T-cell (primary cell): ENCODE results near the gene ST6GAL1. TPM values are rescaled to one million over a fixed set of nuclear protein-coding genes. Genes with fewer than 3 reads are reported as not detected.
"Not testable (repeated sequence)": the region's sequence is repeated elsewhere in the genome, so short reads cannot be mapped to it uniquely, and the experiment has no call there.

Experiments
- ATAC-seq, 4 experiments: fragments of 200-7000 bp in 3 of 4; fragments of 150-1000 bp in 1 of 4; cut with Tn5 transposase; replicated peaks in 1 of 4; 1 replicate in 3 of 4; 2 replicates in 1 of 4; pipeline ENCODE4 v1.10.0; 2021; ENCODE audit warnings: moderate library complexity in 3 of 4, mild to moderate bottlenecking in 2 of 4, moderate number of reproducible peaks in 1 of 4
- CTCF ChIA-PET, 2 donors: fragments of 300-600 bp; sonication (Branson Sonifier 250); formaldehyde crosslinking; loops; one replicate each; lab custom pipeline; 2022; ENCODE audit warnings: antibody characterized with exemption in 2 of 2; lab: Charles Lee
- POLR2A ChIA-PET, 2 donors: fragments of 300-600 bp; sonication (Branson Sonifier 250); formaldehyde crosslinking; loops; one replicate each; lab custom pipeline; 2022; ENCODE audit warnings: antibody characterized with exemption in 2 of 2; lab: Charles Lee
- DNase-seq, 35 experiments: peaks; one replicate each; pipeline versions ENCODE4 v3.0.0 to v3.0.0-alpha.2; 2013 to 2023
- H3K27ac ChIP-seq: one replicate; pipeline ENCODE4 v1.5.1; 2013; ENCODE audit warnings: low read length
- H3K27me3 ChIP-seq, 2 experiments: replicated peaks in 1 of 2; 1 replicate in 1 of 2; 2 replicates in 1 of 2; pipeline versions ENCODE4 v1.6.1 to v1.7.0; 2013; ENCODE audit warnings: low read length in 1 of 2, mixed read lengths in 1 of 2; ENCODE audit not compliant: control insufficient read depth in 2 of 2, insufficient read depth in 2 of 2; ENCODE audit errors: extremely low read depth in 1 of 2
- H3K36me3 ChIP-seq, 2 donors: 1 replicate in 1 of 2; 2 replicates in 1 of 2; pipeline versions ENCODE4 v1.6.1 to v1.7.0; 2013; ENCODE audit warnings: low read length in 1 of 2; ENCODE audit not compliant: control insufficient read depth in 2 of 2, insufficient read depth in 1 of 2; ENCODE audit errors: extremely low read depth in 1 of 2
- H3K4me1 ChIP-seq, 2 experiments: 1 replicate in 1 of 2; 2 replicates in 1 of 2; pipeline versions ENCODE4 v1.6.1 to v1.7.0; 2013; ENCODE audit warnings: low read length in 2 of 2, mixed read lengths in 1 of 2; ENCODE audit not compliant: insufficient read depth in 2 of 2, control insufficient read depth in 1 of 2; ENCODE audit errors: extremely low read depth in 1 of 2
- H3K4me3 ChIP-seq, 2 donors: 1 replicate in 1 of 2; 2 replicates in 1 of 2; pipeline versions ENCODE4 v1.5.1 to v1.7.0; 2013; ENCODE audit warnings: mild to moderate bottlenecking in 2 of 2, low read length in 1 of 2, moderate library complexity in 1 of 2; ENCODE audit not compliant: control insufficient read depth in 1 of 2; ENCODE audit errors: extremely low read depth in 1 of 2
- H3K9me3 ChIP-seq: 2 replicates; pipeline ENCODE4 v1.7.0; 2013
- H3K27ac Mint-ChIP-seq, 2 donors: one replicate each; pipeline ENCODE4 v1.8.0; 2020 to 2021; ENCODE audit warnings: mild to moderate bottlenecking in 2 of 2, mixed read lengths in 2 of 2
- H3K27me3 Mint-ChIP-seq, 2 donors: one replicate each; pipeline ENCODE4 v1.8.0; 2021 to 2022; ENCODE audit warnings: mixed read lengths in 2 of 2
- H3K36me3 Mint-ChIP-seq: one replicate; pipeline ENCODE4 v1.8.0; 2021; ENCODE audit warnings: mixed read lengths
- H3K4me1 Mint-ChIP-seq, 3 donors: one replicate each; pipeline ENCODE4 v1.8.0; 2020 to 2022; ENCODE audit warnings: mixed read lengths in 3 of 3, mild to moderate bottlenecking in 1 of 3
- H3K4me3 Mint-ChIP-seq, 3 donors: one replicate each; pipeline ENCODE4 v1.8.0; 2020 to 2022; ENCODE audit warnings: mild to moderate bottlenecking in 3 of 3, mixed read lengths in 3 of 3, moderate library complexity in 3 of 3
- H3K9me3 Mint-ChIP-seq, 3 donors: one replicate each; pipeline ENCODE4 v1.8.0; 2020 to 2022; ENCODE audit warnings: mixed read lengths in 3 of 3
- whole genome bisulfite sequencing: methylation state at CpG from one replicate; pipeline ENCODE4 v1.1.5; 2013; ENCODE audit warnings: missing lambda C conversion rate; ENCODE audit not compliant: insufficient coverage; 5-methylcytosine and 5-hydroxymethylcytosine counted together
- total RNA-seq, 35 experiments: library from RNA in 6 of 35; stranded (reverse) in 6 of 35; fragments of 120-200 nt in 1 of 35; gene quantifications; one replicate each; pipeline versions ENCODE4 v1.2.1 to v1.2.4 and lab custom pipeline; 2013 to 2026

The ST6GAL1 gene
- total RNA-seq, 5 donors from 2014 or later (not counting 1 experiment from before 2014, with no cell fraction given), result 148 to 237 (median 212) TPM

DNA sequence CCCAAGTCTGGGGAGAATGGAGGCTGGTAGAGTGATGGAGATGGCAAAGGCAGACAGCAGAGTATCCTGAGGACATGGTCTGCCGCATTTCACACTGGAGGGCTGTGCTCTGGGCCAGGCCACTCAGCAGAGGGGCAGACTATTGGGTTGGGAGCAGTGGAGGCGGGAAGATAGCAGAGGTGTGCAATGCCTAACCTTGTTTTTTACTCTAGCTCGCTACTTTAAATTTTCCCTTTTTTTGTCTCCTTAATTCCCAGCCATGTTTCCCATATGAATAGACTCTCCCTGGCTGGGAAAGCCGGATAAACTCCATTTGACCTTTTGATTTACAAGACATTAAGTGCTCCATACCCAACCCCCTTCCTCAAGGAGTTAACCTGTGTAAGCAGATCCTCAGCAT is 33.5 kb upstream of the ST6GAL1 start:
- H3K9me3 Mint-ChIP-seq, result no peaks in the 10 kb centered on the region
- no peak overlapping the region for H3K4me3 Mint-ChIP-seq
- H3K4me1 Mint-ChIP-seq, result peaks cover 22 to 24% (median 23%) of the 10 kb centered on the region in 3 donors
- H3K27ac Mint-ChIP-seq, result no peak overlapping the region
- Histone ChIP-seq H3K9me3 (no peaks in the 10 kb centered on the region), H3K4me1 (peaks cover 3 to 10% of the 10 kb centered on the region in 2 experiments), H3K27ac (no peak overlapping the region), H3K36me3 (no peaks in the 10 kb centered on the region), H3K27me3 (no peaks in the 10 kb centered on the region), H3K4me3 (no peak overlapping the region)
- WGBS, result 82% methylated on average over 3 of the region's 4 CpGs
- ChIA-PET POLR2A (no interaction called here), CTCF (no interaction called here)
- DNase-seq (no peak), ATAC-seq (no peak)
- no peaks in the 10 kb centered on the region for H3K36me3 Mint-ChIP-seq
- H3K27me3 Mint-ChIP-seq, result no peaks in the 10 kb centered on the region

DNA sequence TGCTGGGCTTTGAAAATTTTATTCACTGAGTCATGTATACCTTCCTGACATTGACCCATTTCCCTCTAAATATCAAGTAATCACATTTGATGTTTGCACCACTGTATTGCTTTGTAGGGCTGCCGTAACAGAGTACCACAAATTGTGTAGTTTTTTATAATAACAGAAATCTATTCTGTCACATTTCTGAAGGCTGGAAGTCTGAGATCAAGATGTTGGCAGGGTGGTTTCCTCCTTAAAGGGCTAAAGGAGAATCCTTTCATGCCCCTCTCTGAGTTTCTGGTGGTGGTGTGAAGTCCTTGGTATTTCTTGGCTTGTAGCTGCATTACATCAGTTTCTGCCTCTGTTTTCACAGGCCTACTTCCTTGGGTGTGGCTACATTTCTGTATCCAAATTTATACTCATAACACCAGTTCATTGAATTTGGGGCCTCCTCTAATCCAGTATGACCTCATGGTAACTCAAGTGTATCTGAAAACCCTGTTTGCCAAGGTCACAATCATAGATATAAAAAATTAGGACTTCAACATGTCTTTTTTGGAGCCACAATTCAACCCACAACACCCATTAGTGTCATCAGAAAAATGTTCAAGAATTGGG is 29.1 kb upstream of the ST6GAL1 start:
- ATAC-seq (peak; percentile 72 to 92 (median 85)), DNase-seq (peak in 2 of 35 experiments; percentile 5 to 18)
- Mint-ChIP-seq H3K27me3 (no peaks in the 10 kb centered on the region), H3K4me1 (peaks cover 23 to 39% (median 25%) of the 10 kb centered on the region in 3 donors), H3K9me3 (peaks cover 11 to 31% (median 13%) of the 10 kb centered on the region in 3 donors), H3K4me3 (no peak overlapping the region), H3K36me3 (peaks cover 31% of the 10 kb centered on the region), H3K27ac (peak overlapping the region; percentile 77 to 92)
- H3K27ac ChIP-seq, result no peak overlapping the region
- ChIA-PET CTCF (interaction anchor here (0.6 to 1.0 kb wide), 2 partner anchors 52 kb away, joined by 3 to 5 read pairs; no protein-coding TSS in a partner anchor), POLR2A (no interaction called here)
- peaks cover 3 to 10% of the 10 kb centered on the region in 2 experiments for H3K4me1 ChIP-seq
- WGBS, result no CpG with 5 or more reads among the region's 1 CpG
- H3K27me3 ChIP-seq, result no peaks in the 10 kb centered on the region
- no peak overlapping the region for H3K4me3 ChIP-seq
- no peaks in the 10 kb centered on the region for H3K9me3 ChIP-seq
- H3K36me3 ChIP-seq, result no peaks in the 10 kb centered on the region

DNA sequence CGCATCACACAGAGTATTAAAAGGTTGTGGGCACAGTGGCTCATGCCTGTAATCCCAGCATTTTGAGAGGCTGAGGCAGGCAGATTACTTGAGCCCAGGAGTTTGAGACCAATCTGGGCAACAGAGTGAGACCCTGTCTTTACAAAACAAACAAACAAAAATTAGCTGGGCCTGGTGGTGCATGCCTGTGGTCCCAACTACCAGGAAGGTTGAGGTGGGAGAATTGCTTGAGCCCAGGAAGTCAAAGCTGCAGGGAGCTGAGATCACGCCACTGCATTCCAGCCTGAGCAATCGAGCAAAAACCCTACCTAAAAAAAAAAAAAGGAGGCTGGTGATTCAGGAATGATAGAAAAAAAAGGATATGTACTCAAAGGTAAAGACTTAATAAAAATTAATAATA is 28.2 kb upstream of the ST6GAL1 start:
- Mint-ChIP-seq H3K27me3 (no peaks in the 10 kb centered on the region), H3K27ac (peak overlapping the region; percentile 39 to 61), H3K4me3 (no peak overlapping the region), H3K9me3 (peaks cover 20 to 38% (median 21%) of the 10 kb centered on the region in 3 donors), H3K36me3 (peaks cover 39% of the 10 kb centered on the region), H3K4me1 (peaks cover 31 to 46% (median 31%) of the 10 kb centered on the region in 3 donors)
- Histone ChIP-seq H3K36me3 (no peaks in the 10 kb centered on the region), H3K27me3 (no peaks in the 10 kb centered on the region), H3K9me3 (no peaks in the 10 kb centered on the region), H3K27ac (no peak overlapping the region), H3K4me3 (no peak overlapping the region), H3K4me1 (peaks cover 3 to 10% of the 10 kb centered on the region in 2 experiments)
- CTCF ChIA-PET, result no interaction called here
- DNase-seq (no peak), ATAC-seq (no peak)
- no CpG with 5 or more reads among the region's 3 CpGs for WGBS
- POLR2A ChIA-PET, result interaction anchor here in 1 of 2 donors (0.7 kb wide), 1 partner anchor 39 kb away, joined by 3 read pairs; no protein-coding TSS in a partner anchor

DNA sequence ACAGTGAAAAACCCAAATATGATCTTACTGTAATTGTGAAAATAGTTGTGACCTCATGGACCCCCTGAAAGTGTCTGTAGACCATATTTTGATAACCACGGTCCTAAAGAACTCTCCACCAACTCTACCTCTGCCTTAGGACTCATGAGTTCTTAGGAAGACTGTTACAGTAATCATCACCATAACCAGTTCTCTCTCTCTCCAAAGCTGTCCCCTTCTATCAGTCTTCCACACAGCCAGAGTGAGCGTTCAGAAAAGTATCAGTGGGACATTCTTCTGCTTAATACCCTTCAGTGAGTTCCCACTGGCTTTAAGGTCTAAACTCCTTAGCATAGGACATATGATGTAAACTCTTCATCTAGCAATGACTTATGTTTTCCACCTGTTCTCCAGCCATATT is 27.6 kb upstream of the ST6GAL1 start:
- no peak overlapping the region for H3K27ac ChIP-seq
- H3K4me3 ChIP-seq, result no peak overlapping the region
- H3K36me3 ChIP-seq, result no peaks in the 10 kb centered on the region
- Mint-ChIP-seq H3K9me3 (peaks cover 23 to 40% (median 26%) of the 10 kb centered on the region in 3 donors), H3K36me3 (peaks cover 45% of the 10 kb centered on the region), H3K27ac (peak overlapping the region; percentile 33 to 59), H3K27me3 (no peaks in the 10 kb centered on the region), H3K4me1 (peaks cover 31 to 52% (median 34%) of the 10 kb centered on the region in 3 donors), H3K4me3 (no peak overlapping the region)
- H3K27me3 ChIP-seq, result no peaks in the 10 kb centered on the region
- CTCF ChIA-PET, result interaction anchor here in 1 of 2 donors (0.5 kb wide), 1 partner anchor 237 kb away, joined by 3 read pairs; the partner anchor contains the start of gene RPL39L
- 100% methylated on average over 2 of the region's 2 CpGs for WGBS
- ATAC-seq, result no peak
- peaks cover 3 to 10% of the 10 kb centered on the region in 2 experiments for H3K4me1 ChIP-seq
- H3K9me3 ChIP-seq, result no peaks in the 10 kb centered on the region
- POLR2A ChIA-PET, result no interaction called here
- no peak for DNase-seq

DNA sequence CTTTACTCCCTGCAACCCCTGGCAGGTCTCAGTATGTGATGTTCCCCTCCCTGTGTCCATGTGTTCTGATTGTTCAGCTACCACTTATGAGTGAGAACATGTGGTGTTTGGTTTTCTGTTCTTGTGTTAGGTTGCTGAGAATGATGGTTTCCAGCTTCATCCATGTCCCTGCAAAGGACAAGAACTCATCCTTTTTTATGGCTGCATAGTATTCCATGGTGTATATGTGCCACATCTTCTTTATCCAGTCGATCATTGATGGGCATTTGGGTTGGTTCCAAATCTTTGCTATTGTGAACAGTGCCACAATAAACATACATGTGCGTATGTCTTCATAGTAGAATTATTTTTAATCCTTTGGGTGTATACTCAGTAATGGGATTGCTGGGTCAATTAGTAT is 26.6 kb upstream of the ST6GAL1 start:
- CTCF ChIA-PET, result interaction anchor here in 1 of 2 donors (0.7 kb wide), 1 partner anchor 65 kb away, joined by 5 read pairs; no protein-coding TSS in a partner anchor
- DNase-seq, H3K4me3 ChIP-seq, H3K27ac Mint-ChIP-seq, H3K27me3 ChIP-seq, H3K4me3 Mint-ChIP-seq, H3K36me3 ChIP-seq, H3K27ac ChIP-seq, ATAC-seq, H3K27me3 Mint-ChIP-seq, H3K9me3 ChIP-seq, POLR2A ChIA-PET: not testable (repeated sequence)
- H3K9me3 Mint-ChIP-seq, result peaks cover 23 to 46% (median 28%) of the 10 kb centered on the region in 3 donors
- WGBS, result no CpG with 5 or more reads among the region's 2 CpGs
- H3K36me3 Mint-ChIP-seq, result peaks cover 51% of the 10 kb centered on the region
- H3K4me1 Mint-ChIP-seq, result peaks cover 39 to 61% (median 43%) of the 10 kb centered on the region in 3 donors
- H3K4me1 ChIP-seq, result peaks cover 7 to 12% of the 10 kb centered on the region in 2 experiments

DNA sequence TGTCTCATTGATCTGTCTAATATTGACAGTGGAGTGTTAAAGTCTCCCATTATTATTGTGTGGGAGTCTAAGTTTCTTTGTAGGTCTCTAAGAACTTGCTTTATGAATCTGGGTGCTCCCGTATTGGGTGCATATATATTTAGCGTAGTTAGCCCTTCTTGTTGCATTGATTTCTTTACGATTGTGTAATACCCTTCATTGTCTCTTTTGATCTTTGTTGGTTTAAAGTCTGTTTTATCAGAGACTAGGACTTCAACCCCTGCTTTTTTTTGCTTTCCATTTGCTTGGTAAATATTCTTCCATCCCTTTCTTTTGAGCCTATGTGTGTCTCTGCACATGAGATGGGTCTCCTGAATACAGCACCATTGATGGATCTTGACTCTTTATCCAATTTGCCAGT is 23.3 kb upstream of the ST6GAL1 start:
- POLR2A ChIA-PET, H3K9me3 ChIP-seq, H3K27me3 ChIP-seq, ATAC-seq, CTCF ChIA-PET, H3K4me3 ChIP-seq, H3K36me3 ChIP-seq, H3K27ac ChIP-seq, DNase-seq, H3K27me3 Mint-ChIP-seq: not testable (repeated sequence)
- Mint-ChIP-seq H3K9me3 (peaks cover 23 to 46% (median 31%) of the 10 kb centered on the region in 3 donors), H3K4me1 (peaks cover 27 to 56% (median 35%) of the 10 kb centered on the region in 3 donors), H3K4me3 (peak overlapping the region in 1 of 3 donors; percentile 29), H3K36me3 (peaks cover 51% of the 10 kb centered on the region), H3K27ac (peak overlapping the region; percentile 86 to 96)
- H3K4me1 ChIP-seq, result peaks cover 7 to 25% of the 10 kb centered on the region in 2 experiments
- WGBS, result 100% methylated on average over 1 of the region's 3 CpGs
